Activated naive CD8-positive, alpha-beta T cell (primary cell): ENCODE results near the gene AQP5.

Experiments
- H3K27ac Mint-ChIP-seq: one replicate; pipeline ENCODE4 v1.8.0; 2021; ENCODE audit warnings: mixed read lengths
- H3K27me3 Mint-ChIP-seq: one replicate; pipeline ENCODE4 v1.8.0; 2021; ENCODE audit warnings: mixed read lengths
- H3K36me3 Mint-ChIP-seq: one replicate; pipeline ENCODE4 v1.8.0; 2021; ENCODE audit warnings: mixed read lengths
- H3K4me1 Mint-ChIP-seq: one replicate; pipeline ENCODE4 v1.8.0; 2021; ENCODE audit warnings: low read depth, mixed read lengths
- H3K4me3 Mint-ChIP-seq: one replicate; pipeline ENCODE4 v1.8.0; 2021; ENCODE audit warnings: mild to moderate bottlenecking, mixed read lengths
- H3K9me3 Mint-ChIP-seq: one replicate; pipeline ENCODE4 v1.8.0; 2021; ENCODE audit warnings: low read depth, mixed read lengths

AQP5 gene

DNA sequence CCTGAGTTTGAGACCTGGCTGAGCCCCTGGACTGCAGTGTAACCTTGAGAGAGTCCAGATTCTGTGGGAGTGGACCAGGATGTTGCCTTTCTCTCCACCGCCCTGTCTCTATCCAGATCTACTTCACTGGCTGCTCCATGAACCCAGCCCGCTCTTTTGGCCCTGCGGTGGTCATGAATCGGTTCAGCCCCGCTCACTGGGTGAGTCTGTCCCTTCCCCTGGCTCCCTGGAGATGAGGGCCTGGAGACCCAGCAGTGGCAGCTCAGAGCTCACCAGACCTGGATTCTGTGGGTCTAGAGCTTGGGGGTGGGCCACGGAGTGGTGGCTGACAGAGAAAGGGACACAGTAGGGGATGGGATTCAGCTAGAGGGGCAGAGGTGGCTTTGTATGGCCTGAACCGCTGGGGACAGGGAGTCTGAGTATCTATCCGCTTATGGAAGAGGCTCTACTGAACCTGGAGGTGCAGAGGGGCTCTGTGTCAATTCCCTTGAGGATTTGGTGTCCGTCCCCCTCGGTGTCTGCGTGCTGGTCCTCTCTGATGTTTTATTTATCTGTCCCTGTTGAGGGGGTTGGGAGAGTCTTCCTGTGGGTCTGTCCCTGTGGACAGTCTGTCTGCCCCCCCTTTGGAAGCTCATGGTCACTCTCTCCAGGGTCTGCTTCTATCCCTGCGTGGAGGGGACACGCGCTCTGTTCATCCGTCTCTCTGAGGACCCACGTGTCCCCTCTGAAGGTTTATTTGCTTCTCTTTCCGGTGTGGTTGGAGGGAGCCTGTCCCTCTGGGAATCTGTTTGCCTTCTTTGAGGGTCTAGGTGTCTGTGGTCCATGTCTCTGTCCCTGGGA, 2.5 kb downstream of the AQP5 start:
- Mint-ChIP-seq H3K9me3 (no peaks in the 10 kb centered on the region), H3K4me3 (no peak overlapping the region), H3K27me3 (peaks cover 23% of the 10 kb centered on the region), H3K27ac (no peak overlapping the region), H3K4me1 (peaks cover 10% of the 10 kb centered on the region), H3K36me3 (peaks cover 3% of the 10 kb centered on the region)

DNA sequence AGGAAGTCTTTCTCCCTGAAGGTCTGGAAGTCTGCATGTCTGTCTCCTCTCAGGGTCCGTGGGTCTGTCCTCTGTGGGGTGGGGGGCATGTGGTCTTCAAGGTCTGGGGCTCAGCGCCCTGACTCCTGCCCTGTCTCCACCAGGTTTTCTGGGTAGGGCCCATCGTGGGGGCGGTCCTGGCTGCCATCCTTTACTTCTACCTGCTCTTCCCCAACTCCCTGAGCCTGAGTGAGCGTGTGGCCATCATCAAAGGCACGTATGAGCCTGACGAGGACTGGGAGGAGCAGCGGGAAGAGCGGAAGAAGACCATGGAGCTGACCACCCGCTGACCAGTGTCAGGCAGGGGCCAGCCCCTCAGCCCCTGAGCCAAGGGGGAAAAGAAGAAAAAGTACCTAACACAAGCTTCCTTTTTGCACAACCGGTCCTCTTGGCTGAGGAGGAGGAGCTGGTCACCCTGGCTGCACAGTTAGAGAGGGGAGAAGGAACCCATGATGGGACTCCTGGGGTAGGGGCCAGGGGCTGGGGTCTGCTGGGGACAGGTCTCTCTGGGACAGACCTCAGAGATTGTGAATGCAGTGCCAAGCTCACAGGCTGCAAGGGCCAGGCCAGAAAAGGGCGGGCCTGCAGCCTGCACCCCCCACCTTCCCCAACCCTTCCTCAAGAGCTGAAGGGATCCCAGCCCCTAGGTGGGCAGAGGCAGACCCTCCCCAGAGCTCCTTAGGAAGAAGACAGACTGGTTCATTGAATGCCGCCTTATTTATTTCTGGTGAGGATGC, 3.4 kb downstream of the AQP5 start:
- H3K27ac Mint-ChIP-seq, result no peak overlapping the region
- no peaks in the 10 kb centered on the region for H3K9me3 Mint-ChIP-seq
- H3K27me3 Mint-ChIP-seq, result peaks cover 17% of the 10 kb centered on the region
- H3K4me1 Mint-ChIP-seq, result peaks cover 10% of the 10 kb centered on the region
- H3K36me3 Mint-ChIP-seq, result peaks cover 3% of the 10 kb centered on the region
- H3K4me3 Mint-ChIP-seq, result no peak overlapping the region

- H3K27ac Mint-ChIP-seq, result no peak overlapping the region
- H3K27me3 Mint-ChIP-seq, result peaks cover 10% of the 10 kb centered on the region
- H3K4me1 Mint-ChIP-seq, result peaks cover 3% of the 10 kb centered on the region
- no peaks in the 10 kb centered on the region for H3K9me3 Mint-ChIP-seq
- no peak overlapping the region for H3K4me3 Mint-ChIP-seq
- no peaks in the 10 kb centered on the region for H3K36me3 Mint-ChIP-seq
Observed at GRCh38 chr12:49965836-49966235, 4.2 kb downstream of the AQP5 start.

DNA sequence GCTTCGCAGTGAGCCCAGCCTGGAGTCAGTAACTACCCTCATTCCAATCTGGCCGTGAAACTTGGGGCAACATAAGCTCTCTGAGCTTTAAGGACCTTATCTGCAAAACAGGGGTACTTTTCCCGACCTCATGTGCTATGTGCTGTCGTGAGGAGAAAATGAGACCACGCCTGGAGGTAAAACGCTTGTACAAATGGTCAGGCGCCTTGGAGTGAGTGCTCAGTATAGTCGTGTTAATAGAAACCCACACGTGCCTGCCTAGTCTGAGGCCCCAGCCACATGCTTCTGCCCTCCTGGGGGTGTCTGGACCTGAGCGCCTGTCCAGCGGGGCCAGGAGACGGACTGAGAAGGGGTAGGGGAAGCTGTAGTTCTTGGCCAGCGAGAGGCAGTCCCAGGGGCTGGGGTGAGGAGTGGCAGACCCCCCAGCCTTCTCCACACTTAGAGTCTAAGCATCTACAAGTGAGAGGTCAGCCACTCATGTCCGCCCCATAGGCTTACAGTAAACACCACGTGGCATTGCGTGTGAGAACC, 4.9 kb downstream of the AQP5 start:
- Mint-ChIP-seq H3K4me1 (peaks cover 3% of the 10 kb centered on the region), H3K36me3 (no peaks in the 10 kb centered on the region), H3K27me3 (peaks cover 10% of the 10 kb centered on the region), H3K4me3 (peak overlapping the region; percentile 54), H3K9me3 (no peaks in the 10 kb centered on the region), H3K27ac (no peak overlapping the region)

DNA sequence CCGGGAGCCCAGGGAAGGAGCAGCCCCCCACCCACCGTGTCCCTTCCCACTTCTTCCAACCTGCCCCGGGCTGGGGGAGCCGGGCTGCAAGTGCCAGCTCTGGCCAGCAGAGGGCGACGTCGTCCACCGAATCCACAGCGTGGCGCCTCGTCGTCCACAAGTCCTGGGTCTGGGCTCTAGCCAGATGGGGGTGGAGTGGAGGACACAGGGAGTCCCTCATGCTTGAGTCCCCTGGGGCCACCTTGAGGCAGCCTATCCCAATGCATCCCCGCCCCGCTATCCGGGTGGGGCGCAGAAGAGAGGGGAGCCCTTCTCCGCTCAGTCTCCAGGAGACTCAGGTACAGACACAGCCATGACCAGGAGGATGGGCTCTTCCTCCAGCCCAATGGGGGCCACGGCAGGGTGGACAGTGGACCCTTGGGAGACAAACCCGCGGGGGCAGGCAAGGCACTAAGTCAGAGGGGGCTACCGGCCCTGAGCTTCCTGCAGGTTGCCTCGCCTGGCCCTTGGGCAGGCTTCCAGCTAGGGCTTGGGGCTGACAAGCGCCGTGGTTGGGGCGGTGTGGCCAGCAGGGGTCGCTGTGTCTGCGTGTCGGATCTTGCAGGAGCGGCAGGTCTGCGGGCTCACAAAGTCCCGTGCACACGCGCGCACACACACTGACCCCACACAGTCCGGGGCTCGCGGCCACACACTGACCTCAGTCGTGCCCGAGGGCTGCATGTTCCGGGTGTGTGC, 5.5 kb downstream of the AQP5 start:
- peaks cover 3% of the 10 kb centered on the region for H3K4me1 Mint-ChIP-seq
- no peak overlapping the region for H3K27ac Mint-ChIP-seq
- no peaks in the 10 kb centered on the region for H3K36me3 Mint-ChIP-seq
- peak overlapping the region; percentile 72 for H3K4me3 Mint-ChIP-seq
- no peaks in the 10 kb centered on the region for H3K9me3 Mint-ChIP-seq
- peaks cover 10% of the 10 kb centered on the region for H3K27me3 Mint-ChIP-seq

- peaks cover 7% of the 10 kb centered on the region for H3K27me3 Mint-ChIP-seq
- no peaks in the 10 kb centered on the region for H3K9me3 Mint-ChIP-seq
- no peaks in the 10 kb centered on the region for H3K36me3 Mint-ChIP-seq
- H3K4me1 Mint-ChIP-seq, result peaks cover 1% of the 10 kb centered on the region
- no peak overlapping the region for H3K27ac Mint-ChIP-seq
- peak overlapping the region; percentile 72 for H3K4me3 Mint-ChIP-seq
Observed at GRCh38 chr12:49967777-49968250, 6.1 kb downstream of the AQP5 start.

DNA sequence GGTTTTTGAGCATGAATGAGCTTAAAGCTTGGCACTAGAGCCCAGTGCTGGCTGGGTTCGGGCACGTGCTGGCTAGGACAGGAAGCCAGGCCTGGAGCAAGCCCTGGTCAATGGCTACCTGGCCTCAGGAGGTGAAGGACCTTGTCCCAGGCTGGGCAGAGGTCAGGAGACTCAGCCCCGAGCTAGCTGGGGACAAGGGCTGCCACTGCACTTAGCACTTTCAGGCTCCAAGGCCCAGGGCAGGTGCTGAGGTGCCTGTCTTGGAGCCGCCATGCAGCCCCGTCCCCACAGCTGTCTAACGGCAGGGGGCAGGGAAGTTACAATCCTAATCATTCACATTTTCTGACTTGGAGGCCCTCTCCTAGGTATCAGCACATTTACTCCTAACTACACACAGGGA, 6.8 kb downstream of the AQP5 start:
- Mint-ChIP-seq H3K27me3 (peaks cover 7% of the 10 kb centered on the region), H3K27ac (no peak overlapping the region), H3K9me3 (no peaks in the 10 kb centered on the region), H3K4me1 (peaks cover 1% of the 10 kb centered on the region), H3K4me3 (peak overlapping the region; percentile 32), H3K36me3 (no peaks in the 10 kb centered on the region)

- Mint-ChIP-seq H3K4me1 (peaks cover 1% of the 10 kb centered on the region), H3K4me3 (no peak overlapping the region), H3K36me3 (no peaks in the 10 kb centered on the region)
Observed at GRCh38 chr12:49969027-49969426, 7.4 kb downstream of the AQP5 start.

GRCh38 chr12:49969651-49970429, 8.2 kb downstream of the AQP5 start:
- Mint-ChIP-seq H3K4me1 (peaks cover 1% of the 10 kb centered on the region), H3K27ac (no peak overlapping the region), H3K27me3 (peaks cover 4% of the 10 kb centered on the region), H3K36me3 (no peaks in the 10 kb centered on the region), H3K9me3 (no peaks in the 10 kb centered on the region), H3K4me3 (no peak overlapping the region)

More at GRCh38 chr12:49969027-49969426, 7.4 kb downstream of the AQP5 start:
- peaks cover 7% of the 10 kb centered on the region for H3K27me3 Mint-ChIP-seq
- H3K9me3 Mint-ChIP-seq, result no peaks in the 10 kb centered on the region
- H3K27ac Mint-ChIP-seq, result no peak overlapping the region

- H3K36me3 Mint-ChIP-seq, result no peaks in the 10 kb centered on the region
- H3K27me3 Mint-ChIP-seq, result peaks cover 2% of the 10 kb centered on the region
- H3K4me1 Mint-ChIP-seq, result peaks cover 1% of the 10 kb centered on the region
- no peak overlapping the region for H3K27ac Mint-ChIP-seq
- H3K4me3 Mint-ChIP-seq, result no peak overlapping the region
- no peaks in the 10 kb centered on the region for H3K9me3 Mint-ChIP-seq
Observed at GRCh38 chr12:49970658-49971057, 9.0 kb downstream of the AQP5 start.

DNA sequence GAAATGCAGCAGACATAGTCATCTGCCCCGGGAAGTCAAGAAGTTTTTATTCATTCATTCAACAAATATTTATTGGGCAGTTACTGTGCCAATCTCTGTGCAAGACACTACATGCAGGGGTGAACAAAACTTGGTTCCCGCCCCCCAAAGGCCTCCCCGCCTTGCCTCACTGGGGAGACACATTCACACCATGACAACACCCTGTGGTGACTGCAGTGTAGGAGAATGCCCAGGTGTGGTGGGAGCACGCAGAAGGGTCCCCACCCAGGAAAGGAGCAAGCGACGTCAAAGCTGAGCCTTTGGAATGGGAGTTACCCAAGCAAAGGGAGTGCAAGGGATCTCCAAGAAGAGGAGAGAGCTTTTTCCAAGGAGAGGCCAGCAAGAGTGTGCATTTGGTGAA, 9.5 kb downstream of the AQP5 start:
- Mint-ChIP-seq H3K27me3 (peaks cover 2% of the 10 kb centered on the region), H3K27ac (no peak overlapping the region), H3K9me3 (no peaks in the 10 kb centered on the region), H3K36me3 (no peaks in the 10 kb centered on the region), H3K4me3 (no peak overlapping the region), H3K4me1 (peaks cover 1% of the 10 kb centered on the region)

DNA sequence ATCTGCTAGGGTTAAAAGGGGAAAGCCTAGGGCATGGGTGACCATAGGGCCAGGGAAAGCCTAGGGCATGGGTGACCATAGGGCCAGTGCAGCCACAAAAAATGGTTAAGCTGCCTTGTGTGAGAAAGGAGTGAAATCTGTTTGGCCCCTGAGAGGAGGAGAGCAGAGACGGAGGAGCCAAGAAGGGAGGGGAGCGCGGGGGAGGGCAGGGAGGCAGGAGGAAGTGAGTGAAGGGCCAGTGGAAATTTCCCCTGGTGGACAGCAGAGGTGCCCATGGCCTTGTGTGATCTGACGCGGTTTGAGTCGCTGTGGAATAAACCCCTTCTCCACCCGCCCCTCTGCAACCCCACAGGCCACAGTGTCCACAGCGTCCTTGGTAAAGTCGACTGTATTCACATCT, 10.5 kb downstream of the AQP5 start:
- H3K27ac Mint-ChIP-seq, result no peak overlapping the region
- H3K4me3 Mint-ChIP-seq, result no peak overlapping the region
- no peaks in the 10 kb centered on the region for H3K36me3 Mint-ChIP-seq
- H3K4me1 Mint-ChIP-seq, result no peaks in the 10 kb centered on the region
- H3K27me3 Mint-ChIP-seq, result peaks cover 2% of the 10 kb centered on the region
- H3K9me3 Mint-ChIP-seq, result no peaks in the 10 kb centered on the region

GRCh38 chr12:49972641-49973360, 11.1 kb downstream of the AQP5 start, which contains the start of gene AQP6:
TSS of gene AQP6 (plus strand) at chr12:49972947. CDS start at chr12:49973174, 227 bp downstream.
- Mint-ChIP-seq H3K36me3 (no peaks in the 10 kb centered on the region), H3K27me3 (peaks cover 2% of the 10 kb centered on the region), H3K4me3 (no peak within 1 kb of the TSS), H3K27ac (no peak within 1 kb of the TSS), H3K9me3 (no peaks in the 10 kb centered on the region), H3K4me1 (no peaks in the 10 kb centered on the region)
